ENCODE data around the gene NLE1.

GRCh38 chr17:35088881-35089585 lies 53.1 kb downstream of the NLE1 start:
- TF ChIP-seq, protein P1, sequence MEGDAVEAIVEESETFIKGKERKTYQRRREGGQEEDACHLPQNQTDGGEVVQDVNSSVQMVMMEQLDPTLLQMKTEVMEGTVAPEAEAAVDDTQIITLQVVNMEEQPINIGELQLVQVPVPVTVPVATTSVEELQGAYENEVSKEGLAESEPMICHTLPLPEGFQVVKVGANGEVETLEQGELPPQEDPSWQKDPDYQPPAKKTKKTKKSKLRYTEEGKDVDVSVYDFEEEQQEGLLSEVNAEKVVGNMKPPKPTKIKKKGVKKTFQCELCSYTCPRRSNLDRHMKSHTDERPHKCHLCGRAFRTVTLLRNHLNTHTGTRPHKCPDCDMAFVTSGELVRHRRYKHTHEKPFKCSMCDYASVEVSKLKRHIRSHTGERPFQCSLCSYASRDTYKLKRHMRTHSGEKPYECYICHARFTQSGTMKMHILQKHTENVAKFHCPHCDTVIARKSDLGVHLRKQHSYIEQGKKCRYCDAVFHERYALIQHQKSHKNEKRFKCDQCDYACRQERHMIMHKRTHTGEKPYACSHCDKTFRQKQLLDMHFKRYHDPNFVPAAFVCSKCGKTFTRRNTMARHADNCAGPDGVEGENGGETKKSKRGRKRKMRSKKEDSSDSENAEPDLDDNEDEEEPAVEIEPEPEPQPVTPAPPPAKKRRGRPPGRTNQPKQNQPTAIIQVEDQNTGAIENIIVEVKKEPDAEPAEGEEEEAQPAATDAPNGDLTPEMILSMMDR (IDR thresholded peaks at IDR 0.05): peak in 2 of 3 donors; percentile 44 to 89
- no peak for TF ChIP-seq POLR2A (IDR thresholded peaks at IDR 0.05)
- TF ChIP-seq POLR2AphosphoS5 (IDR thresholded peaks at IDR 0.05): peak; percentile 8 to 34 (median 26)

Measured in breast epithelium (tissue), 3 donors.